Measurements from ENCODE around the gene TSPAN8.

DNA sequence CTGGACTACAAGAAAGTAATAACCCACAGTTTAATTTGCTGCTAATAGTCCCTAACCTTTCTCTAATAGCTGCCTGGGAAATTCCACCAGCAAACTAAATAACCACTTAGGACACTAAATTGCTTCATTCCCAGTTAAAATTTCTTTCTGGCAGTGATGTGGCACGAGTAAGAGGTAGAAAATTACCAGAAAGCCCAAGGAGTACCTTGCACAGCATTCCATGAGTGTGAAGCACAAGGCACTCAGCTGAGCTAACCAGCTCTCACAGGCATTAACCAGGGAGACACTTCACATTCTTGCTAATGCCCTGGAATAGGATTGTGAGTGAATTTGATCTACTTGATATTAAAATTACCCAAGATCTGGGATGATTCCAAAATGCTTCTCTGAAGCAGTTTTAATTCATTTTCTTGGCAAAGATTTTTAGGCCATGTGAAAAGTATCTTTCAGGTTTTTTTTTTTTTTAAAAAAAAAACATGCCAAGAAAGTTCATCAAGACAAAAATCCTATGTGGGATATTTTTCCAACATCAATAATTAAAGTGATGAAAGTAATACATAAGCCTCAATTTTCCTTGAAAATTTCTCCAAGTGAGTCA is 29.5 kb downstream of the TSPAN8 start:
- TF ChIP-seq EZH2 (IDR thresholded peaks at IDR 0.05; ENCODE audit: borderline replicate concordance, low read length), result no peak
- no peak for TF ChIP-seq CTCF (conservative IDR thresholded peaks at IDR 0.05 in 1 of 2, IDR thresholded peaks at IDR 0.05 in 1 of 2; ENCODE audit: extremely low read depth in 1 of 2, insufficient read depth in 1 of 2, low read depth in 1 of 2, low read length in 2 of 2)

All from mammary epithelial cell (primary cell).